K562 (cell line): ENCODE measurements around the gene ST6GALNAC3. TPM values are rescaled to one million over a fixed set of nuclear protein-coding genes. Genes with fewer than 3 reads are reported as not detected.

ENCODE experiments used
- ATAC-seq: fragments of 200-7000 bp; cut with Tn5 transposase; 3 replicates; pipeline ENCODE4 v1.9.1; 2020; ENCODE audit warnings: moderate library complexity
- BruUV-seq: library from RNA; stranded (reverse); fragments of 400-500 nt; replicated peaks from 2 replicates; lab custom pipeline; 2021; lab: Mats Ljungman, UMichigan
- CTCF ChIA-PET: fragments of 300-600 bp; formaldehyde crosslinking; extraction: SDS; loops from one replicate; lab custom pipeline; 2021; ENCODE audit warnings: low intra/inter-chr PET ratio; lab: Yijun Ruan, JAX
- POLR2A ChIA-PET: fragments of 300-600, 350-650 bp; sonication (Branson Sonifier 250); formaldehyde crosslinking; extraction: SDS; loops from one replicate; lab custom pipeline; 2021; ENCODE audit warnings: antibody characterized with exemption, inconsistent platforms; lab: Yijun Ruan, JAX
- DNase-seq, 4 experiments: peaks; one replicate each; pipeline versions ENCODE4 v3.0.0 to v3.0.0-alpha.2; 2011 to 2018; ENCODE audit warnings: low spot score in 3 of 4, mixed read lengths in 3 of 4; ENCODE audit errors: extremely low read depth in 1 of 4
- FAIRE-seq: peaks from 2 replicates; lab custom pipeline; 2011; peaks lifted over from hg19 to GRCh38; lab: Jason Lieb, UNC
- H2AFZ ChIP-seq: 2 replicates; pipeline ENCODE4 v1.6.0; 2011; ENCODE audit warnings: low read depth, low read length, control low read depth, inconsistent platforms
- H3K27ac ChIP-seq: fragments of 200-600 bp; 3 replicates; pipeline ENCODE4 v1.8.0; 2011; ENCODE audit warnings: low read depth, mild to moderate bottlenecking, control low read depth, inconsistent platforms, low read length, moderate library complexity, mixed read lengths; ENCODE audit errors: extremely low read depth
- H3K27me3 ChIP-seq, 2 experiments: fragments of 300-600 bp in 1 of 2; 2 replicates in 1 of 2; 3 replicates in 1 of 2; pipeline versions ENCODE4 v1.6.0 to v1.8.0; 2011; ENCODE audit warnings: inconsistent platforms in 2 of 2, low read length in 2 of 2, mild to moderate bottlenecking in 1 of 2, mixed read lengths in 1 of 2, moderate library complexity in 1 of 2; ENCODE audit not compliant: control insufficient read depth in 2 of 2, insufficient read depth in 2 of 2
- H3K36me3 ChIP-seq: fragments of 300-600 bp; 3 replicates; pipeline ENCODE4 v1.8.0; 2011; ENCODE audit warnings: mild to moderate bottlenecking, low read length, inconsistent platforms; ENCODE audit not compliant: control insufficient read depth, insufficient read depth
- H3K4me1 ChIP-seq, 2 experiments: fragments of 200-600 bp in 1 of 2; replicated peaks in 1 of 2; 2 replicates in 1 of 2; 3 replicates in 1 of 2; pipeline versions ENCODE4 v1.5.1 to v1.8.0; 2011; ENCODE audit warnings: inconsistent platforms in 2 of 2, low read length in 2 of 2, mild to moderate bottlenecking in 1 of 2, mixed read lengths in 1 of 2, moderate library complexity in 1 of 2; ENCODE audit not compliant: control insufficient read depth in 2 of 2, insufficient read depth in 2 of 2
- H3K4me2 ChIP-seq: 2 replicates; pipeline ENCODE4 v1.6.1; 2011; ENCODE audit warnings: low read length, control low read depth, inconsistent platforms, mixed read lengths; ENCODE audit not compliant: insufficient read depth
- H3K4me3 ChIP-seq: fragments of 200-600 bp; sonication (generic), shearing (Covaris generic); 2 replicates; pipeline ENCODE4 v1.5.1; 2016; ENCODE audit warnings: control low read depth, inconsistent platforms
- H3K79me2 ChIP-seq: fragments of 200-600 bp; 3 replicates; pipeline ENCODE4 v1.8.0; 2011; ENCODE audit warnings: low read length, inconsistent platforms; ENCODE audit not compliant: control insufficient read depth, insufficient read depth
- H3K9ac ChIP-seq, 2 experiments: 2 replicates each; pipeline versions ENCODE4 v1.6.0 to v1.6.1; 2011; ENCODE audit warnings: low read depth in 2 of 2, low read length in 2 of 2, control low read depth in 1 of 2, inconsistent platforms in 1 of 2, mild to moderate bottlenecking in 1 of 2, mixed read lengths in 1 of 2; ENCODE audit not compliant: insufficient read depth in 1 of 2
- H3K9me1 ChIP-seq: one replicate; pipeline ENCODE4 v1.6.0; 2011; ENCODE audit warnings: inconsistent platforms, mild to moderate bottlenecking, low read length, moderate library complexity; ENCODE audit not compliant: control insufficient read depth, insufficient read depth
- H3K9me3 ChIP-seq: replicated peaks from 2 replicates; pipeline ENCODE4 v1.5.1; 2011; ENCODE audit warnings: low read depth, low read length, inconsistent platforms; ENCODE audit not compliant: control insufficient read depth, insufficient read depth
- H4K20me1 ChIP-seq: replicated peaks from 2 replicates; pipeline ENCODE4 v1.6.1; 2011; ENCODE audit warnings: low read length, inconsistent platforms, mixed read lengths; ENCODE audit not compliant: control insufficient read depth, insufficient read depth
- CHD2 ChIP-seq: IDR thresholded peaks from 2 replicates; pipeline ENCODE4 v1.6.1; 2011; ENCODE audit warnings: low read depth, low read length
- DNMT1 ChIP-seq: fragments of 450-650 bp; IDR thresholded peaks from 2 replicates; pipeline ENCODE4 v1.6.1; 2016; ENCODE audit warnings: antibody characterized with exemption, mild to moderate bottlenecking
- HDGF ChIP-seq: fragments of 450-650 bp; IDR thresholded peaks from 2 replicates; pipeline ENCODE4 v1.6.1; 2016
- HNRNPH1 ChIP-seq: fragments of 200-400 bp; formaldehyde crosslinking; optimal IDR thresholded peaks from 2 replicates; pipeline ENCODE3; 2017; ENCODE audit warnings: low read depth, mild to moderate bottlenecking, low read length, moderate library complexity
- KDM2B ChIP-seq: fragments of 250-450 bp; sonication (Bioruptor Pico); IDR thresholded peaks from 2 replicates; pipeline ENCODE4 v1.8.0; 2021; ENCODE audit warnings: mild to moderate bottlenecking, moderate library complexity
- KHSRP ChIP-seq: fragments of 450-650 bp; IDR thresholded peaks from 2 replicates; pipeline ENCODE4 v1.6.1; 2017
- PHF8 ChIP-seq: fragments of 200-600 bp; sonication (generic); IDR thresholded peaks from 2 replicates; pipeline ENCODE4 v1.6.1; 2012; ENCODE audit warnings: mixed run types, mild to moderate bottlenecking, inconsistent platforms, low read length, moderate library complexity, borderline replicate concordance
- RHOXF2B ChIP-seq: fragments of 250-450 bp; sonication (Bioruptor Pico); conservative IDR thresholded peaks from 2 replicates; pipeline ENCODE4 v1.5.1; 2021
- SOX6 ChIP-seq: fragments of 450-650 bp; IDR thresholded peaks from 2 replicates; pipeline ENCODE4 v1.6.1; 2014; ENCODE audit warnings: mild to moderate bottlenecking
- TEAD4 ChIP-seq, 2 experiments: sonication (generic) in 1 of 2; formaldehyde crosslinking in 1 of 2; IDR thresholded peaks; 2 replicates each; pipeline versions ENCODE4 v1.6.1 to v1.8.0; 2012 to 2022; ENCODE audit warnings: borderline replicate concordance in 1 of 2, inconsistent platforms in 1 of 2, low read length in 1 of 2, mild to moderate bottlenecking in 1 of 2, missing genetic modification reagents in 1 of 2
- ZNF174 ChIP-seq: fragments of 250-450 bp; sonication (Bioruptor Pico); IDR thresholded peaks from 2 replicates; pipeline ENCODE4 v1.4.0; 2020; ENCODE audit warnings: mild to moderate bottlenecking
- WGBS: fragments of 100-300 bp; shearing (Covaris generic); methylation state at CpG from one replicate; pipeline ENCODE4 v1.1.6; 2016; ENCODE audit warnings: low coverage, mixed read lengths; ENCODE audit not compliant: insufficient coverage; ENCODE audit errors: missing lambda C conversion rate; 5-methylcytosine and 5-hydroxymethylcytosine counted together
- in situ Hi-C: fragments of 300-500 bp; cut with MboI; formaldehyde crosslinking; loops from 4 replicates; pipeline ENCODE4 v1.15.0; 2018; ENCODE audit warnings: inconsistent platforms, mixed read lengths
- intact Hi-C: fragments of 100-400 bp; cut with micrococcal nuclease; formaldehyde crosslinking; loops from 2 replicates; pipeline ENCODE4 v1.14.2; 2022
- polyA plus RNA-seq, 8 experiments: library from polyadenylated mRNA; depleted of rRNA in 4 of 8; stranded (reverse) in 5 of 8; unstranded in 3 of 8; fragments of >200 nt; fragmentation: Nextera tagmentation in 2 of 8; fragmentation: Illumina TruSeq in 1 of 8; extraction: Ambion mirVana in 2 of 8; extraction: Trizol in 1 of 8; gene quantifications; 2 replicates each; pipeline versions ENCODE4 v1.2.1 to v1.2.3, GENCODE V29; 2011 to 2014; ENCODE audit warnings: inconsistent platforms in 1 of 8, missing spikeins in 1 of 8
- total RNA-seq, 7 experiments: library from RNA; depleted of rRNA in 6 of 7; stranded (reverse); fragments of >200 nt in 6 of 7; fragmentation: Illumina TruSeq in 2 of 7; extraction: Trizol in 2 of 7; gene quantifications; 2 replicates each; pipeline versions ENCODE4 v1.2.1 to v1.2.3, GENCODE V29; 2011 to 2021; ENCODE audit warnings: low replicate concordance in 1 of 7
- TF ChIP-seq, protein P1 (sequence below): fragments of 250-450 bp; sonication (Bioruptor Pico); IDR thresholded peaks from 2 replicates; pipeline ENCODE4 v1.9.0; 2021; ENCODE audit warnings: mild to moderate bottlenecking
- TF ChIP-seq, protein P2 (sequence below): sonication (generic); formaldehyde crosslinking; IDR thresholded peaks from 2 replicates; pipeline ENCODE4 v1.8.0; 2022; ENCODE audit warnings: missing genetic modification reagents, mild to moderate bottlenecking, moderate library complexity, borderline replicate concordance

ST6GALNAC3 gene
- total and polyA plus RNA-seq, 9 of the 15 experiments (the other 6 are each of a cell fraction or from before 2014, with no cell fraction given), result 0.04 to 0.29 (median 0.18) TPM; not detected in 6

DNA sequence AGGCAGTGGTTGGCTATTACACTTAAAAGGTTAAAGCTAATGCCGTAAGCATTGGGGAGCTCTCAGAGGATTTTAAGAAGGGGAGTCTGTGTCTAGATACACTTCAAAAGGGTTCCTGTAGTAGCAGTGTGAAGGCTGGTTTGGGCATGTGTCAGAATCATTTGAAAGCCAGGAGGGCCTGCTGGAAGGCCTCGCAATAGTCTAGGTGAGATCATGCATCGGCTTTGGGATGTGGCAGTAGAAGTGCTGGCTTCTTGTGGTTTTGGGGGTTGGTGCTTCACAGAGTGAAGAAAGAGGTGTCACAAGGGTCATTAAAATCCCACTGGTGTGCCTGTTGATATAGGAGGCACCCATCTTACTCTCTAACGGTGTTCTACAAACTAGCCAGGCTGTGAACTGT is 85.7 kb downstream of the ST6GALNAC3 start:
- intact Hi-C loops, result no loop called here
- WGBS, result 1% methylated on average over 4 of the region's 4 CpGs
- BruUV-seq, result no TSS peak
- no peak overlapping the region for H3K27ac ChIP-seq
- CTCF ChIA-PET, result no interaction called here
- H3K79me2 ChIP-seq, result no peaks in the 10 kb centered on the region
- no peak for TF ChIP-seq KDM2B (CRISPR knock-in tag)
- no peak for TF ChIP-seq PHF8
- TF ChIP-seq KHSRP, result no peak
- TF ChIP-seq TEAD4 (IDR thresholded peaks at IDR 0.05; ENCODE audit: low read length), result no peak
- TF ChIP-seq TEAD4 (CRISPR knock-in tag; IDR thresholded peaks at IDR 0.05; ENCODE audit: borderline replicate concordance), result no peak
- TF ChIP-seq, all 486 proteins: peak for 0
- FAIRE-seq (no peak), ATAC-seq (no peak), DNase-seq (no peak)
- H3K4me3 ChIP-seq, result no peak overlapping the region
- H3K36me3 ChIP-seq, result no peaks in the 10 kb centered on the region
- no peak overlapping the region for H3K9ac ChIP-seq
- H3K4me2 ChIP-seq, result no peak overlapping the region
- in situ Hi-C loops, result loop anchor here (25.0 kb wide), 1 partner anchor 1952 kb away; no protein-coding TSS in a partner anchor
- H3K9me1 ChIP-seq, result no peaks in the 10 kb centered on the region
- no peak overlapping the region for H2AFZ ChIP-seq
- H3K4me1 ChIP-seq, result no peaks in the 10 kb centered on the region
- no peaks in the 10 kb centered on the region for H3K27me3 ChIP-seq
- POLR2A ChIA-PET, result no interaction called here
- H3K9me3 ChIP-seq, result no peaks in the 10 kb centered on the region
- no peaks in the 10 kb centered on the region for H4K20me1 ChIP-seq

DNA sequence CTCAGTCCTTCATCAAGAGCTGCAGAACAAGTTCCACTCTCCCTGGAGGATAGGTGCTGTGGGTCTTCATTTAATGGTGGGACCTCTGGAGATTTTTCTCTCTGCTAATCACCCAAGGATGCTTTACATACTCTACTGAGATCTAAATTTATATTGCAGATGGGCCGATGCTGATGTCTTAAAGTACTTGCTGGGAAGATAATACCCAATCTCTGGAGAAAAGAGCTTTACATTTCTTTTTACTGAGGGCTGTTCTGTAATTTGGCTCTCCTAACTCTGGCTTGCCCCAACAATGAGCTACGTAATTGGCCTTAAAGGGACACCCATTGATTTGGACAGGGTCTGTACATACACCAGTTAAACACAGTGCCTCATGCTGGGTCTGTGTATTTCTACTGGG is 86.9 kb downstream of the ST6GALNAC3 start:
- no peaks in the 10 kb centered on the region for H3K27me3 ChIP-seq
- no peaks in the 10 kb centered on the region for H3K36me3 ChIP-seq
- no peaks in the 10 kb centered on the region for H3K9me3 ChIP-seq
- no peak for DNase-seq
- no peaks in the 10 kb centered on the region for H3K9me1 ChIP-seq
- intact Hi-C loops, result no loop called here
- ChIA-PET POLR2A (no interaction called here), CTCF (no interaction called here)
- no peak overlapping the region for H3K9ac ChIP-seq
- FAIRE-seq, result no peak
- no peaks in the 10 kb centered on the region for H4K20me1 ChIP-seq
- no peak for ATAC-seq
- in situ Hi-C loops, result loop anchor here (25.0 kb wide), 1 partner anchor 1951 kb away; no protein-coding TSS in a partner anchor
- no peak overlapping the region for H3K27ac ChIP-seq
- no peak for TF ChIP-seq CHD2
- no peak for TF ChIP-seq RHOXF2B (CRISPR knock-in tag)
- TF ChIP-seq, protein P1, sequence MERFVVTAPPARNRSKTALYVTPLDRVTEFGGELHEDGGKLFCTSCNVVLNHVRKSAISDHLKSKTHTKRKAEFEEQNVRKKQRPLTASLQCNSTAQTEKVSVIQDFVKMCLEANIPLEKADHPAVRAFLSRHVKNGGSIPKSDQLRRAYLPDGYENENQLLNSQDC, result no peak
- TF ChIP-seq HNRNPH1, result no peak
- TF ChIP-seq, protein P2, sequence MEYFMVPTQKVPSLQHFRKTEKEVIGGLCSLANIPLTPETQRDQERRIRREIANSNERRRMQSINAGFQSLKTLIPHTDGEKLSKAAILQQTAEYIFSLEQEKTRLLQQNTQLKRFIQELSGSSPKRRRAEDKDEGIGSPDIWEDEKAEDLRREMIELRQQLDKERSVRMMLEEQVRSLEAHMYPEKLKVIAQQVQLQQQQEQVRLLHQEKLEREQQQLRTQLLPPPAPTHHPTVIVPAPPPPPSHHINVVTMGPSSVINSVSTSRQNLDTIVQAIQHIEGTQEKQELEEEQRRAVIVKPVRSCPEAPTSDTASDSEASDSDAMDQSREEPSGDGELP (CRISPR knock-in tag), result no peak
- TF ChIP-seq HDGF, result no peak
- TF ChIP-seq DNMT1, result no peak
- TF ChIP-seq SOX6, result no peak
- TF ChIP-seq ZNF174, result no peak
- TF ChIP-seq, all 486 proteins: peak for 0
- no TSS peak for BruUV-seq
- Histone ChIP-seq H3K4me3 (no peak overlapping the region), H3K4me1 (no peaks in the 10 kb centered on the region), H3K79me2 (no peaks in the 10 kb centered on the region), H3K4me2 (no peak overlapping the region), H2AFZ (no peak overlapping the region)
- 3% methylated on average over 2 of the region's 2 CpGs for WGBS
